ENCODE measurements around the gene CCNY.
"Not testable (repeated sequence)": the region's sequence is repeated elsewhere in the genome, so short reads cannot be mapped to it uniquely, and the experiment has no call there.

CCNY gene

GRCh38 chr10:35384265-35384868 lies 48.1 kb downstream of the CCNY start:
- DNase-seq (ENCODE audit: low read depth), result no peak

GRCh38 chr10:35386594-35387174 lies 50.4 kb downstream of the CCNY start:
- no peak for DNase-seq (ENCODE audit: low read depth)

- no peak for DNase-seq (ENCODE audit: low read depth)
Measured at GRCh38 chr10:35387768-35388167, 51.5 kb downstream of the CCNY start.

- no peak for DNase-seq (ENCODE audit: low read depth)
Measured at GRCh38 chr10:35388197-35388596, 51.9 kb downstream of the CCNY start.

- no peak for DNase-seq (ENCODE audit: low read depth)
Measured at GRCh38 chr10:35388682-35389081, 52.4 kb downstream of the CCNY start.

GRCh38 chr10:35390161-35390840 lies 54.0 kb downstream of the CCNY start:
- DNase-seq (ENCODE audit: low read depth), result no peak

GRCh38 chr10:35390843-35391152 lies 54.5 kb downstream of the CCNY start:
- DNase-seq (ENCODE audit: low read depth), result no peak

- no peak for DNase-seq (ENCODE audit: low read depth)
Measured at GRCh38 chr10:35391153-35391953, 55.0 kb downstream of the CCNY start.

- DNase-seq (ENCODE audit: low read depth), result no peak
Measured at GRCh38 chr10:35391954-35392262, 55.6 kb downstream of the CCNY start.

- no peak for DNase-seq (ENCODE audit: low read depth)
Measured at GRCh38 chr10:35392482-35393228, 56.3 kb downstream of the CCNY start.

- DNase-seq (ENCODE audit: low read depth), result no peak
Measured at GRCh38 chr10:35394411-35394851, 58.1 kb downstream of the CCNY start.

GRCh38 chr10:35394934-35395333 lies 58.6 kb downstream of the CCNY start:
- no peak for DNase-seq (ENCODE audit: low read depth)

GRCh38 chr10:35396560-35397434 lies 60.5 kb downstream of the CCNY start:
- DNase-seq (ENCODE audit: low read depth), result no peak

GRCh38 chr10:35397953-35398352 lies 61.6 kb downstream of the CCNY start:
- no peak for DNase-seq (ENCODE audit: low read depth)

GRCh38 chr10:35398355-35398754 lies 62.0 kb downstream of the CCNY start:
- DNase-seq (ENCODE audit: low read depth), result no peak

- DNase-seq (ENCODE audit: low read depth), result no peak
Measured at GRCh38 chr10:35398908-35399307, 62.6 kb downstream of the CCNY start.

GRCh38 chr10:35399414-35400009 lies 63.2 kb downstream of the CCNY start:
- no peak for DNase-seq (ENCODE audit: low read depth)

- no peak for DNase-seq (ENCODE audit: low read depth)
Measured at GRCh38 chr10:35400595-35401268, 64.4 kb downstream of the CCNY start.

GRCh38 chr10:35403491-35403890 lies 67.2 kb downstream of the CCNY start:
- not testable (repeated sequence) for DNase-seq (ENCODE audit: low read depth)

GRCh38 chr10:35404077-35404476 lies 67.8 kb downstream of the CCNY start:
- DNase-seq (ENCODE audit: low read depth), result not testable (repeated sequence)
